GM21526 (cell line): ENCODE results near the gene LGR5.
A peak's percentile ranks its signal among the peaks of the same experiment; 100 is the strongest.

ENCODE experiments used
- ATAC-seq: cut with Tn5 transposase; IDR thresholded peaks from one replicate; pipeline ENCODE4 v1.9.1; 2021; ENCODE audit warnings: moderate library complexity; ENCODE audit not compliant: unreplicated experiment, low FRiP score

Gene LGR5

DNA sequence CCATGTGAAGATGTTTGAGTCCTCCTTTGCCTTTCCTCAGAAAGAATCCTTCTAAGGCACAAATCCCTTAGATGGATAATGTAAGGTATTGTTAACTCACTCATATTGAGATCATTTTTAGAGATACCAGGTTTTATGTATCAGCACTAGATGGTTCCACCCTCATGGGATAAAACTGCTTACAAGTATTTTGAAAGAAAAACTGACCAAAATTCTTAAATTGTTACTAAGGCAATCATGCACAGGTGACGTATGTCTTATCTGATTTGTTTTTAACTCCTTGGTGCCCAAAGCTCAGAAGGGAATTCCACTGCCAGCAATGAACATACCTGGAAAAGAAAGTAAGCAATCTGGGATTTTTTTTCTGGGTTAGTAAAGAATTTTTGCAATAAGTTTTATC, 145.6 kb downstream of the LGR5 start:
- no peak for ATAC-seq

- no peak for ATAC-seq
Measured at GRCh38 chr12:71587012-71587411, 147.4 kb downstream of the LGR5 start.

DNA sequence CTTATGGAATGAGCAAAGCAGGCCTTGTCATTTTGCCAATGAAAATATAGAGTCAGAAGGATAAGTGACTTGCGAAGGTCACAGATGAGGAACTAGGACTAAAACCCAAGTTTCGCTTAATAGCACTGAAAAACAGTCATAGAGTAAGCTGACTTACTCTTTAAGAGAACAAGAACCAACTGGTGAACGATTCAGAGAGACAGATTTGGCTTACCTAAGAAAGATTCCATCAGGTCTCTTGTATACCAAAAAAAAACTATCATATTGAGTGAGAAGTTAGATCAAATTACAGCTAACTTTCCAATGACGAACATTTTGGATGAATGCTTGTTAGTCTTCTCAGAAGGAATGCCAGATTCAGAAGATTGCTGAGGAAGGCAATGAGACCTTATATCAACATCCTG, 149.9 kb downstream of the LGR5 start:
- ATAC-seq = no peak

DNA sequence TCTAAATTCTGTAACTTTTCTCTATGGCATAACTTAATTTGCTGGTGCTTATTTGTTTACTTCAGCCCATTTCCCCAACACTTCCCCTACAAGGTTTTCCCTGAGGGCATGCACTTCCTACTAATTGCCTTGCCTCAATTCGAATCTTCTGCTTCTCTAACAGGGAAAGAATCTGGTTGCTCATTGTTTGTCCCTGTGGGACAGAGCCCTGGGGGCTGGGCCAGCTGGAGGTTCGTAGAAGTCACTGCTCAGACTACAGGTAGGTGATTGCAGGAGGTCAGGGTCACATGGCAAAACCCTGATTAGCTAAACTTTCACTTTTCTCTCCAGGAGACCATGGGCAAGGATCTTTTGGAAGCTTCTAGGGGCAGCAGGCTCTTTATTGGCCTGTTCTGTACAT, 152.0 kb downstream of the LGR5 start:
- no peak for ATAC-seq

GRCh38 chr12:71592841-71593240, 153.2 kb downstream of the LGR5 start:
- no peak for ATAC-seq

DNA sequence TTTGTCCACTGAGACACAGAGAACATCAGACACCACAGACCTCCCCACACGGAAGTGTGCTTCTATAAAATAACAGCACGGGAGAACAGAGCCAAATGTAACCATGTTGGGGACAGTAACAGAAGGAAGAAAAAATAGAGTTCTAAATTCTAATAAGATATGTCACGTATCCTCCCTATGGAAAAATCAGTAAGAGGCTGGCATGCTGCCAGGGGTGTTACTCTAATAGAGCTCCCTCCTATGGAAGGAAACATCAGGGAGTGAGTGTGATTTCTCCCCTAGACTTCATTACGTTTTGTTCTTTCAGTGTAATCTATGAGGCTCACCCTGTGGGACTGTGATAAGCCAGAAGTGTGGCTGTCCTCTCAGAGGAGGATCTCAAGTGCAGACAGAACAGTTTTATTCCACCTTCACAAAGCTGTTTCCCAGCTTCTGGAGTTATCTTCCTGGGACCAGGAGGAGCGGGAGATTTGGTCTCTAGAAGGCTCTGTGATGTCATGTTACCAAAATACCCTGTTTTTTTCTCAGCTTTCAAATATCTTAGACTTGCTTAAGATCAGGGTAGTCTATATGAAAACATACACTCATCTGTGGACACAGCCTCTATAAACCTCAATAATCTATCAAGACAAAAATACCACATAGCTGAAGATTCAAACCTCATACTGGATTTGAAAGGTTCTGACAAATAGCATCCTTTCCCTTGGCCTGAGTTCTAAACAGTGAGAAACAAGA, 154.8 kb downstream of the LGR5 start:
- ATAC-seq = no peak

- no peak for ATAC-seq
Measured at GRCh38 chr12:71599210-71599609, 159.6 kb downstream of the LGR5 start.

DNA sequence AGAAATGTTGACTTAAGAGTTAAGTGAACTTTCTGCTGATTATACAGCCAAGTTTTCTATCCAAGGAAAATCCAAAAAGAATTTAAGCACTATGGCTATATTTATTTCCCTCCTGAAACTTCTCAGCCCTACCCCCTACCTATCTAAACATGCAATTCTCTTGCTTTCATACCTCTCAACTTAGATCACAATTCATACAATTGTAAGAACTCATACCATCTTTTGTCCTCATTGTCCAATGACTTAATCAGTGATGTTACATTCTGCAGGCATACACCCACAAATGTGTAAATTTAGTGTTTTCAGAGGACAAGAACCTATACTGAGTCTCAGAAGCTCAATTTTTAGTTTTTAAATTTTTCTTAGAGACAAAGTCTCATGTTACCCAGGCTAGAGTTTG, 161.9 kb downstream of the LGR5 start:
- ATAC-seq = no peak

DNA sequence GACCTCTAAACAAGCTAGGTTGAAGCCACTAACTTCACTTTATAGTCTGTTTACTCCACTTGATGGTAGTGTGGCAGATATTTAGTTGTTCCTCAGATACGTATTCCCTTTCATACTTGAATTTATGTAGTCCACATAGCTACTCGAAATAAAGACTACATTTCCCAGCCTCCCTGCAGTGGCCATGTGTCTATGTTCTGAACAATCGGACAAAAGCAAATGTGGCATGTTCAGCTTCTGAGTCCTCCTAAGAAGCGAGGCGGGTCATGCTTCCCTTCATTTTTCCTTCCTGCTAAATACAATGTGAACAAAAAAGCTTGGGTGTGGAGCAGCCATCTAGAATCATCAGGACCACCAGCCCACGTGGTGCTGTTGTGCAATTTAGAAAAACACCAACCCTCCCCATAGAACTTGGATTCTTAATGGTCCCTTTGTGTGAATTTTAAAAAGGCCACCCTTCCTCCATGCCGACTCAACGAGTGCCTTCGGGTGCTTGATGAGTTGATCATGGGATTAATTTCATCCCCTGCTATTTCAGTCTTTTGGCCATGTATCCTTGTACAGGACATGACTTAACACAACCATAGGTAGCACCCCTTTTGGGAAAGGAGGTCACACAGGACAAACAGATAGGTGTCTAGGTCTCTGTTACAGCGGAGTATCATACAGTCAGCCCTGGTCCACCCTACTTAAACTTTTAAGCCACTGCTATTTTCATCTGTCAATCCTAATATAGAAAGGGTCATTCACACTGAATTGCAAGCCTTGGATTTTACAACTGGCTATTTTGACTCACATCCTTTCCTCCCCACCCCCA, 163.4 kb downstream of the LGR5 start:
- no peak for ATAC-seq

- ATAC-seq = no peak
Measured at GRCh38 chr12:71605039-71605438, 165.4 kb downstream of the LGR5 start.

DNA sequence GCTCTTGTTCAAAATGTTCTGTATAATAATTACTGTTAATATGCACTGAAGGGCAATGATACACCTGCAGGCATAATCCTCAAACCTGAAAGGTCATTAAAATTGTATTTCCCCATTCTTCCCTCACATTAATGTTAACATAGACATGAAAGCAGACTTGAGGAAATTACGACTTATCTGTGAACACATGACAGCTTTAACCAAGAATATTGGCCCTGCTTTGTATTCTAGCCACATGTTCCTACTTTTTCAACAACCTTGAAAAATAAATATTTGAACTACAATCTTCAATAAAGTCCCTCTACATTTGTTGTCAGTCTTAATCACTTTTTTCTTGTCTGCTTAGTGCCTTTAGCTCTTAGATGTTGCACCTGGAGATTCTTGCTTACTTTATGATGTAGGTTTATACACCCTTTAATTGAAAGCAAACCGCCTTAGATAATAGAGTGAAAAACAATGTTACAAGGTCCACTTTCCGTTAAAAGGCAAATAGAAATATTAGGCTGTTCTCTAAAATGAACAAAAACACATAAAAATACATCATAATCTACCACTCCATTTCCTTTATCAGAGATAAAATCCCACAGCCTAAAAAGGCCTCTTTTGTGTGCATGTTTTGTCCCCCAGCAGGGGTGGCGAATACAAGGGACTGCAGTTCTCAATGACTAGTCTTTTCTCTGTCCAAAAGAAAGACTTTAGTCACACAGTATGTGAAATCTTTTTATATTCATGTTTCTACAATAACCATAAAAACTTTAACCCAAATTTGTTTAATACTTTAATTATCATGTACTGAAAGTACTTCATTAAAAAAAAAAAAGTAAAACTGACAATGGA, 168.1 kb downstream of the LGR5 start:
- no peak for ATAC-seq

DNA sequence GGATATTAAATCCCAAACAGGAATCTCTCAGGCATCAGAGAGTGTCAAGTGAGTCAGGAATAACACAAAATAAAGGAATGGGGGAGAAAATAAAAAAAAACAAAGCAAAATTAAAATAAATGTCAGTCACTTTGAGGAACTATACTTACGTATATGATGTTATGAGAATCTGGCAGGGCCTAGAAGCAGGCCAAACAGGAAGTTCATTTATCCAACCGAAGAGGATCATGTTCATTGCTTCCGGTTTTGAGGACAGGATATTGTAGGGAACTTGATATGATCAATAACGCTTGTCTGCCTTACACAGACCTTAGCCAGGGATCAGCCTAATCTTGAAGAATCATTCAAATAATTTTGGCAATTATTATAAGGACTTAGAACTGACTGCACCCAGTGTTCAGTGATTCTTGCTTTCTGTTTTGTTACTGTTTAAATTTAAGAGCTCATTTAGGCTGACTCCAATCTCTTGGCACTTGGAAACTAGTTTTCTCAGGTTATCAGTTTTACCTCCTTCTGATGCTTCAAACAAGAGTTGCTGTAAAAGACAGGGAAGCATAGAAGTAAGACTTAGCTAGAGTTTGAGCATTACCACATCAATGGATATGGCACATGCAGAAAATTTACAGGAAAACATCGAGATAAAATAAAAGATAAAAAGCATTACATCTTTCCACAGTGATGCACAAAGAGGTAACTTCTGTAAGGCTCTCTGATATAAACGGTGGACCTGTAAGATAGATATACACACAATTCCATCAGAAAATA, 170.6 kb downstream of the LGR5 start:
- no peak for ATAC-seq

GRCh38 chr12:71621938-71622337, 182.3 kb downstream of the LGR5 start:
- no peak for ATAC-seq

- no peak for ATAC-seq
Measured at GRCh38 chr12:71625476-71625875, 185.9 kb downstream of the LGR5 start.

GRCh38 chr12:71626098-71626497, 186.5 kb downstream of the LGR5 start:
- peak; percentile 53 for ATAC-seq

DNA sequence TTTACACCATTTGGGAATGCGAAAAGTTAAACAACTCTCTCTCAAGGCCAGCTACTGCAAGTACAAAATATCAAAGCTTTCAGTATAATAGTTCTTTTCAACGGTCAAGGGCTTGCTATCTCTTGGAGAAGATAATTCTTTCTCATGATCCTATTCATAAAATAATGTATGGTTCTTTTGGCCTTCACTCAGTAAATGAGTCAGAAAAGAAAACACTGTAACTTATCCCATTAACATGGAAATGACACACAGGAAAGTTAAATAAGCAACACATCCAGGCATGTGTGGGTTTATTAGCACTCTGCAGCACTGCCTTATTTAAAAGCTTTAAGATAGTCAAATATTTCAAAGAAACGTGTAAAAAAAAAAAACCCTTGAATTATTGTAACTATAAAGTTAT, 187.2 kb downstream of the LGR5 start:
- no peak for ATAC-seq

DNA sequence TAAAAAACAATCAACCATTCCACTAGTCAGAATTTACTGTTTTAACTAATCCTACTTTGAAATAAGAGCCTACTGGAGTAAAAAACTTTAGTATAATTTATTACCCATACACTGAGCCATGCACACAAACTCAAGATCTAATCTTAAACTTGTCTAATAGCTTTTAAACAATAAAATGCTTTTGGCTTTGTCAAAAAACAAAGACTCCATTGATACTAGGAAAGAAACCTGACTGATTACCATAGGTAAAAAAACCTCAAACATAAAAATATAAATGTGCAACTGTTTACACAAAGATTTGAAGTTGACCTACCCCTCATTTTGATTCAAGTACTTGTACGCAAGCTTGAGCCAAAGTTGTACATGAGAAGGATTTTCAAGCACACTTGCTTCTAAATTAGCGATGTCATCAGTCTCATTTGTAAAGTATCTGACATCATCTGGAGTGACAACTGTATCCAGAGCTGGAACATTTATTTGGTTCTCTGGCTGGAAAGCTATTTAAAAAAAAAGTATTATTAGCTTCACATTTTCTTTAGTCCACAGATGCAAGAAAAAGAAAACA, 187.9 kb downstream of the LGR5 start:
- ATAC-seq = no peak
